Fibroblast of villous mesenchyme (primary cell): ENCODE measurements around the gene HYDIN. TPM values are rescaled to one million over a fixed set of nuclear protein-coding genes. Genes with fewer than 3 reads are reported as not detected.

Experiments used
- DNase-seq: peaks from one replicate; pipeline ENCODE4 v3.0.0-alpha.2; 2010; ENCODE audit warnings: low read depth
- H3K4me3 ChIP-seq: 2 replicates; pipeline ENCODE4 v1.5.1; 2011; ENCODE audit warnings: low read depth, mild to moderate bottlenecking, low read length
- total RNA-seq: library from RNA; depleted of rRNA; stranded (reverse); fragments of >200 nt; gene quantifications from 2 replicates; pipeline ENCODE4 v1.2.3, GENCODE V29; 2012
- TF ChIP-seq, protein P1 (sequence below): IDR thresholded peaks from 2 replicates; pipeline ENCODE4 v1.5.1; 2012; ENCODE audit warnings: low read depth, mild to moderate bottlenecking, low read length; ENCODE audit not compliant: insufficient read depth

The HYDIN gene
- total RNA-seq, 1 donor = under 0.01 TPM

DNA sequence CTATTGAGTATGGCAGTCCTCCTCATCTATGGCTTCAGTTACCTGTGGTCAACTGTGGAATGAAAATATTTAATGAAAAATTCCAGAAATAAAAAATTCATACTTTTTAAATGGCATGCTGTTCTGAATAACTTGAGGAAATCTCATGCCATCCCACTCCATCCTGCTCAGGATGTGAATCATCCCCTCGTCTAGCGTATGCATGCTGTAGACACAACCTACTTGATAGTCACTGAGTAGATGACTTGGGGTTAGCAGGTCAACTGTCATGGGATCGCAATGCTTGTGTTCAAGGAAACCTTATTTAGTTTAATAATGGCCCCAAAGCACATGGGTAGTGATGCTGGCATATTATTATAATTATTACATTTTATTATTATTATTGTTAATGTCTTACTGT lies 424.7 kb downstream of the HYDIN start:
- DNase-seq = peak; percentile 38
- TF ChIP-seq, protein P1, sequence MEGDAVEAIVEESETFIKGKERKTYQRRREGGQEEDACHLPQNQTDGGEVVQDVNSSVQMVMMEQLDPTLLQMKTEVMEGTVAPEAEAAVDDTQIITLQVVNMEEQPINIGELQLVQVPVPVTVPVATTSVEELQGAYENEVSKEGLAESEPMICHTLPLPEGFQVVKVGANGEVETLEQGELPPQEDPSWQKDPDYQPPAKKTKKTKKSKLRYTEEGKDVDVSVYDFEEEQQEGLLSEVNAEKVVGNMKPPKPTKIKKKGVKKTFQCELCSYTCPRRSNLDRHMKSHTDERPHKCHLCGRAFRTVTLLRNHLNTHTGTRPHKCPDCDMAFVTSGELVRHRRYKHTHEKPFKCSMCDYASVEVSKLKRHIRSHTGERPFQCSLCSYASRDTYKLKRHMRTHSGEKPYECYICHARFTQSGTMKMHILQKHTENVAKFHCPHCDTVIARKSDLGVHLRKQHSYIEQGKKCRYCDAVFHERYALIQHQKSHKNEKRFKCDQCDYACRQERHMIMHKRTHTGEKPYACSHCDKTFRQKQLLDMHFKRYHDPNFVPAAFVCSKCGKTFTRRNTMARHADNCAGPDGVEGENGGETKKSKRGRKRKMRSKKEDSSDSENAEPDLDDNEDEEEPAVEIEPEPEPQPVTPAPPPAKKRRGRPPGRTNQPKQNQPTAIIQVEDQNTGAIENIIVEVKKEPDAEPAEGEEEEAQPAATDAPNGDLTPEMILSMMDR = no peak
- H3K4me3 ChIP-seq = no peak overlapping the region

DNA sequence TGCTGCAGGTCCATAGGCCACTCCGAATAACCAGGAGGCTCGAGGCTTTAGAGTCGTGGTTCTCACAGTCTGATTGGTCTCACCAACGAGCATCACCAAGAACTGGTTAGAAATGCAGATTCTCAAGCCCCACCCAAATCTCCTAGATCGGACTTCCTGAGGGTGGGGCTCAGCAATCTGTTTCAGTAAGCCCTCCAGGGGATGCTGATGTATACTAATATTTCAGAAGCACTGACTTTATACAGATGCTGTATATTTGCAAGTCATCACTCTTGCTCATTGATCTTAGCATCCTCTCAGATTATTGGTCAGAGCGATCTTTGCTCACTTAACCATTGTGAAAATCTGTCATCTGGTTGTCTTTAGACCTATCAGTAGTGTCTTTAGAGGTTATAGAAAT lies 425.1 kb downstream of the HYDIN start:
- DNase-seq = no peak
- TF ChIP-seq, protein P1 = no peak
- no peak overlapping the region for H3K4me3 ChIP-seq

DNA sequence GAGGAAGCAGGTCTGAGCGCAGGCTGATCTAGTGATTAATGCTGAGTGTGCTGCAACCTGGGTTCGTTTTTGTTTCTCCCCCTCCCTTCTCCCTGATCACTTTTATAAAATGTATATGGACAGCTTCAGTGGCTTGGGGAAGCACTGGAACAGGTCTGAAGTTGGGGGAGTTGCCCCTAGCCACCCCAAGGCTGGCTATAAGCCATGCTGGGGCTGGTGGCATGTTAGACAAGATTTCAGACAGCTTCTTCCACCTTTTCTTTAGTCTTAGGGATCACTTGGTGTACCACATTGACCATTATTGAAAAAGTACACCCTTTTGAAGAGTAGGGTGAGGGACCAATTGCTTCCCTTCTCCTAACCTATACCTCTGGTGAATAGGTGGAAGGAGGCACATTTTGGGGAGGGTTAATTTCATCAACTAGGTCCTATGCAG lies 425.8 kb downstream of the HYDIN start:
- H3K4me3 ChIP-seq = no peak overlapping the region
- no peak for DNase-seq
- TF ChIP-seq, protein P1 = no peak

DNA sequence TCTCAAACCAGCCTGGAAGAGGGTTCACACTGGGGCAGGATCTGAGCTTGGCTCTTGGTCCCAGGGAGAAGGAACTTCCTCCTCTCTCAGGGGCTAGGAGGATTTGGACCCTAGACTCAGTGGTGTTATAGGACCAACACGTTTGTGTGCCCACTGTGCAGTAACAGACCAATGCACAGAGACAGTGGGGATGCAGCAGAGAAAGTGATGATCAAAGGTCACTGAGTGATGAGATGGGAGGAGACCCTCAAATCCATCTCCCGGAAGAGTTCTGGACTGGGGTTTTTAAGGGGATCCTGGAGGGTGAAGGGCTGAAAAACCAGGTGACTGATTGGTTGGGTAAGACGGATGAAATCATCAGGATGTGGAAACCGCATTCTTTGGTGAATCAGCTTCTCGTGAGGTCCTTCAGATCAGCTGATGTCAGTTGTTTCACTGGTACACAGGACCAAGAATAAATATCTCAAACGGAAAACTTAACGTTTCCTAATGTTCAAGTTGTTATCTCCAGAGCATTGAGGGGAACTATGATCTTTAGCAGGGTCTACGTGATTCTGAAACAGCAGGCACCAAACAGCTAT lies 426.3 kb downstream of the HYDIN start:
- TF ChIP-seq, protein P1 = no peak
- DNase-seq = peak; percentile 85
- H3K4me3 ChIP-seq = no peak overlapping the region

DNA sequence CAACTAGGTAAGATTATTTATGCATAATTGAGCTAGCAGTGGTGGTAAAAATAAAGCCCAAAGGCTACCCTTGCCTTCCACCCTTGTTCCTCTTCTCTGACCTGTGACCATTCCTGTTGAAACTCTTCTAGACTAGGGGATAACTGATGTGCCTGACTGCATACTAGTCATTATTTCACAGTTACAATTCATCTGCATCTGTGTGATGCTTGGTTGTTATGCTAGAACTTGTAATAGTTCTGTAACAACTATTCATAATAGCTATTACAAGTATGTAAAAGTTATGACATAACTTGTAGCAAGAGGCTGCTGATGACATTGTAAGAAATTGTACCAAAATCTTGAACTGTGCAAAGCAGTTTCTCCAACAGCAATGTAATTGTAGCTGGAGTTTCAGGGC lies 427.2 kb downstream of the HYDIN start:
- no peak overlapping the region for H3K4me3 ChIP-seq
- DNase-seq = peak; percentile 29
- TF ChIP-seq, protein P1 = no peak

DNA sequence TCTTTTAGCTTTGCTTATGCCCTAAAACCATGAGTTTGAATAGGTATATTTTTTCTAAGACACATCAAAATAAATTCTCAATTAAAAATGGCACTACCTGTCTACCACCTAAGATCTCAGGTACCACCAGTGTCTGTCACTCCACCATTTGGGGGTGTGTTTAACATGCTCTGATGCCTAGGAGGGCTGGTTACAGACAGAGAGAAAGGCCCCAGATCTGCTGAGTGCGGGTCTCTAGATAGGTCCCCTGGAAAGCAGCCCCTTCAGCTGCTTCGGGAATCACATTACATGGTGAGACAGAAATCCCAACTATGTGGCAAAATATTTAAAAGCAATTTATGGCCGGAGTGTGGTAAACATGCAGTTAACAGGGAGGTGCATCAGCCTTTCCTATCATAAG lies 428.9 kb downstream of the HYDIN start:
- DNase-seq = no peak
- TF ChIP-seq, protein P1 = no peak
- H3K4me3 ChIP-seq = no peak overlapping the region

DNA sequence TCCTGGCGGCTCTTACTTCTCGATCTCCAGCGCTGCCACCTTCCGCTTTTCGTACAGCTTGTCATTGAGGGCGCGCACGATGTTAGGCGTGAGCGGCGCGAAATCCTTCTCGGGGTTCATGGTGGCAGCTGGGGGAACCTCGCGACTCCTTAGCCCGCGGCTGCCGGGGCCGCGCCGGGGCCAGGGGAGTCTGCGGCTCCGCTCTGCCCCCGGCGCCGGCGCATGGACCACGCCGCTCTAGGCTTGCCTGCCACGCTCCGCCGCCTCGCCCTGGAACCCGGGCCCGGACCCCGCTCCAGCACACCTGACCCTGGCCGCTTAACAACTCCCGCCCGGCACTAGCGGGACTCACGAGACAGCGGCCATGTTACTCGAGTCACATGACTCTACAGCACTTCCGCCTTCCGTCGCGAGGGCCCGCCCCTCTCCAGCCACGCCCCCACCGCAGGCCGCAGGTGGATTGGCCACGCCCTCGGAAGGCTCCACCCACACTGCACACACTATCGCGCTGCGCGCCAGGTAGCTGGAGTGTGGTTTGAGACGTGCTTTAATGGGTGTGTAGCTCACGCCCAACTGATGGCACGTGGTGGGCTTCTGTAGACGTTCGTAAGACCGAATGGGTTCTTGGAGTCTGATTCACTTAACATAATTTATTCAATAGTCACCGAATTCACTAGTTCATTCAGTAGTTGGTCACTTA lies 429.6 kb downstream of the HYDIN start, which contains the start of gene VAC14:
TSS of gene VAC14 (minus strand) at position 378 of the 700 bp plus-strand sequence. CDS start at position 120, 258 bp downstream.
- peak; percentile 84 for DNase-seq
- peak within 1 kb of the TSS; percentile 99 for H3K4me3 ChIP-seq

More for the DNA sequence above, 429.6 kb downstream of the HYDIN start, which contains the start of gene VAC14:
- TF ChIP-seq, protein P1 = no peak
